Activated CD8-positive, alpha-beta memory T cell treated with anti-CD3 and anti-CD28 coated beads for 48 hours (primary cell): ENCODE measurements around the gene TESPA1.
"Not testable (repeated sequence)": the region's sequence is repeated elsewhere in the genome, so short reads cannot be mapped to it uniquely, and the experiment has no call there.

Source experiments
- DNase-seq, 3 experiments: peaks; one replicate each; pipeline ENCODE4 v3.0.0-alpha.2; 2020; ENCODE audit warnings: low read depth in 2 of 3, low spot score in 2 of 3

Gene TESPA1

GRCh38 chr12:54948171-54948570 lies 36.4 kb downstream of the TESPA1 start:
- DNase-seq = no peak

DNA sequence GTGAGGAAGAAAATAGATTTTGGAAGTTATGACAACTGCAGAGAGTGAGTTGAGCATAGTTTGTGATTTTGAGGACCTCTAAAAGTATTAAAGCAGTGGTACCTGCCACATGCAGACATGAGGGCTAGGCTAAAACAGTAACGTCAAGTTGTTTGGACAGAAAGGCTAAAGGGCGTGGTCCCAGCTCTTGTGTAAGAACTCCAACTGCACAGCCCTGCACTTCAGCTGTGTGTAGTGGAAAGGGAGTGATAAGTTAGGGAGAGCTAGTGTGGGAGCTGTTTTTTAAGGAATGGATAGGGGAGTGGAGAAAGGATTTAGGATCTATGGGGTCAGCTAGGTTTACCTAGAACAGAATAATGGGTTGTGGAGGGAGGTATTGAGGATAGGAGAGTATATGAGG lies 39.5 kb downstream of the TESPA1 start:
- no peak for DNase-seq

DNA sequence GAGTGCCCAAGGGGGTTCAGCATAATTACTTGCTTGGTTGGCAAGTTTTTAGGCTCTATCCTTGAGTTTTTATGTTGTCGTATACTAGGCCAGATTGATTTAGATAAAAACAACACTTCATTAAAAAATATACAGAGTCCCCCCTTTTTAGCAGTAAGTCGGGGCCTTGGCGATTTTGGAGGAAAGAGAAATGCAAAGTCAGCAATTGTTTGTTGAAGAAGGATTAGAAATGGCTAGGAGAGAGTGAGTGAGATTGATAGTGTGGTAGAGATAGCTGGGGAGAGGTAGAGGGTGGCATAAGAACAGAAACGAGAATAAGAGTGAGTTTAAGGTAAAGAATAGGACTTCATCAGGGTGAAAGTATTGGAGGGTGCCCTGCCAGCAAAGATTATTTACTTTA lies 41.3 kb downstream of the TESPA1 start:
- not testable (repeated sequence) for DNase-seq

- no peak for DNase-seq
Observed at GRCh38 chr12:54941659-54942058, 42.9 kb downstream of the TESPA1 start.

DNA sequence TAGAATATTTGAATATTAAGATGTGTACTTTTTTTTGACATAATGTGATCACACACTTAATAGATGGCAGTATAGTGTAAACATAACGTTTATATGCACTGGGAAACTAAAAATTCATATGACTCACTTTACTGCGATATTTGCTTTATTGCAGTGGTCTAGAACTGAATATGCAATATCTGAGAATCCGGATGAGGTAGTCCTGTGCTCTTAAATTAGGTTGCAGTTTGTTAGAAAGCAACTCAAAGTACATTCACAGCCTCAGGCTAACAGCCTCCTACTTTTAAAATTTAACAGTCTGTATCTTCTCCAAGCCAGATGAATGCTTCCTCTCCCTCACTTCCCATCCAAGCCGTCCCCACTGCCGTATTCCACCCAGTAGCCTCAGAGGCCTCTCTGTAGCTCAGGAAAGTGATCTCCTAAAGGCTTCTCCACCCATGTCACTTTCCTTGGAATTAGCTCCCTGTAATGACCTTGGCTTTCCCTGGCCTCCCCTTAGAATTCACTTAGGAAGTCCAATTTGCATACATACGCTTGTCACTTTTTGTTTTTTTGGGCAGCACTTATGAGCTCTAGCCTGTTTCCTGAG lies 43.7 kb downstream of the TESPA1 start:
- DNase-seq = no peak

- no peak for DNase-seq
Observed at GRCh38 chr12:54937929-54938328, 46.6 kb downstream of the TESPA1 start.

DNA sequence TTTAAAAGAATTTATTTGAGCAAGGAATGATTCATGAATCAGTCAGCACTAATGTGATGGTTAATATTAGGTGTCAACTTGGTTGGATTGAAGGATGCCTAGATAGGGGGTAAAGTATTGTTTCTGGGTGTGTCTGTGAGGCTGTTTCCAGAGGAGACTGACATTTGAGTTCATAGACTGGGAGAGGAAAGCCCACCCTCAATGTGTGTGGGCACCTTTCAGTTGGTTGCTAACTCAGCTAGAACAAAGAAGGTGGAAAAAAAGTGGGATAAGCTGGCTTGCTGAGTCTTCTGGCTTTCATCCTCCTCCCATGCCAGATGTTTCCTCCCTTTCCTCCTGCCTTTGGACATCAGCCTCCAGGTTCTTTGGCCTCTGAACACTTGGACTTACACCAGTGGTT lies 47.2 kb downstream of the TESPA1 start:
- DNase-seq = no peak

GRCh38 chr12:54936736-54937135 lies 47.8 kb downstream of the TESPA1 start:
- DNase-seq = no peak

DNA sequence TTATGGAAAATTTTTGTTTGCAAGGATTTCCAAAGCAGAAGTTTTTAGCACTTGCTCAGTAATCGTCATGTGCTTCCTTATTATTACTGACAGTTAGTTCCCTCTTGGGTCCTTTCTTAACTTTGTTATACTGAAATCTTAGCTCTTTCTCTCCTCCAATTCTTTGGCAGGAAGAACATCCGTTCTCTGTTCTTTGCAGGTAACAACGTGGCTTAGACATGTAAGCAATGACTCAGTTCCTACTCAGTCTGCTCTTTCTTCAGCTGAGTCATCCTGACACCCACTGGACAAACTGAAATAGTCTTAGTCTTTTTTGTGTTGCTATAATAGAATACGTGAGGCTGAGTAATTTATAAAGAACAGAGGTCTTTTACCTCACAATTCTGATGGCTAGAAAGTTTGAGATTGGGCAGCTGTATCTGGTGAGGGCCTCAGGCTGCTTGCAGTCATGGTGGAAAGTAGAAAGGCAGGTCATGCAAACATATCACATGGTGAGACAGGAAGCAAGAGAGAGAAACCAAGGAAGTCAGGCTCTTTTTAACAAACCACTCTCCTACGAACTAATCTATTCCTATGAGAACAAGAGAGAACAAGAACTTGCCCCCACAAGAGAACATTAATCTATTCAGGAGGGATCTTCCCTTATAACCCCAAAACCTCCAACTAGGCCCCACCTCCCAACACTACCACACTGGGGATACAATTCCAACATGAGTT lies 49.2 kb downstream of the TESPA1 start:
- no peak for DNase-seq

- no peak for DNase-seq
Observed at GRCh38 chr12:54934419-54934818, 50.1 kb downstream of the TESPA1 start.

DNA sequence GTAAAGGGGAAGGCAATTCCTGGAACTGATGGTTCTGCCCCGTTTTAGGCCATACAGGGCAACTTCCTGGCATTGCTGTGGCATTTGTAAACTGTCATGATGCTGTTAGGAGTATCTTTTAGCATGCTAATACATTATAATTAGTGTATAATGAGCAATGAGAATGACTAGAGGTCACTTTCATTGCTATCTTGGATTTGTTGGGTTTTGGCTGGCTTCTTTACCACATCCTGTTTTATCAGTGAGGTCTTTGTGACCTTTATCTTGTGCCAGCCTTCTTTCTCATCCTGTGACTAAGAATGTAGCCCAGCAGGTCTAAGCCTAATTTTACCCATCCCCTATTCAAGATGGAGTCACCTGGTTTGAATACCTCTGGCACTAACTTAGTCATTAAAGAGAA lies 51.2 kb downstream of the TESPA1 start:
- no peak for DNase-seq

GRCh38 chr12:54932691-54933090 lies 51.9 kb downstream of the TESPA1 start:
- no peak for DNase-seq

GRCh38 chr12:54932038-54932437 lies 52.5 kb downstream of the TESPA1 start:
- no peak for DNase-seq

GRCh38 chr12:54929998-54930397 lies 54.6 kb downstream of the TESPA1 start:
- no peak for DNase-seq

GRCh38 chr12:54926246-54926645 lies 58.3 kb downstream of the TESPA1 start:
- no peak for DNase-seq

- DNase-seq = no peak
Observed at GRCh38 chr12:54924972-54925707, 59.4 kb downstream of the TESPA1 start.

GRCh38 chr12:54917001-54917488 lies 67.5 kb downstream of the TESPA1 start:
- DNase-seq = no peak
